MG63 (cell line): ENCODE measurements around the gene PRR33. TPM values are rescaled to one million over a fixed set of nuclear protein-coding genes. Genes with fewer than 3 reads are reported as not detected.
"Not testable (repeated sequence)": the region's sequence is repeated elsewhere in the genome, so short reads cannot be mapped to it uniquely, and the experiment has no call there.

Source experiments
- DNase-seq: peaks from one replicate; pipeline ENCODE4 v3.0.0-alpha.2; 2020
- H3K27me3 ChIP-seq: fragments of 250-450 bp; sonication (Bioruptor Pico); 2 replicates; pipeline ENCODE4 v1.5.1; 2020; ENCODE audit warnings: mild to moderate bottlenecking, moderate library complexity
- H3K36me3 ChIP-seq: fragments of 250-450 bp; sonication (Bioruptor Pico); 2 replicates; pipeline ENCODE4 v1.5.1; 2020; ENCODE audit warnings: mild to moderate bottlenecking, moderate library complexity
- H3K4me3 ChIP-seq: fragments of 250-450 bp; sonication (Bioruptor Pico); 2 replicates; pipeline ENCODE4 v1.5.1; 2020; ENCODE audit warnings: mild to moderate bottlenecking, moderate library complexity
- H3K9me3 ChIP-seq: fragments of 250-450 bp; sonication (Bioruptor Pico); 2 replicates; pipeline ENCODE4 v1.5.1; 2020; ENCODE audit warnings: mild to moderate bottlenecking, moderate library complexity
- total RNA-seq: library from RNA; depleted of rRNA; stranded (reverse); fragments of >200 nt; shearing (Covaris generic); gene quantifications from 2 replicates; pipeline ENCODE4 v1.2.3, GENCODE V29; 2014; ENCODE audit warnings: low replicate concordance

The PRR33 gene
- total RNA-seq, 1 experiment from 2014 or later, result not detected

DNA sequence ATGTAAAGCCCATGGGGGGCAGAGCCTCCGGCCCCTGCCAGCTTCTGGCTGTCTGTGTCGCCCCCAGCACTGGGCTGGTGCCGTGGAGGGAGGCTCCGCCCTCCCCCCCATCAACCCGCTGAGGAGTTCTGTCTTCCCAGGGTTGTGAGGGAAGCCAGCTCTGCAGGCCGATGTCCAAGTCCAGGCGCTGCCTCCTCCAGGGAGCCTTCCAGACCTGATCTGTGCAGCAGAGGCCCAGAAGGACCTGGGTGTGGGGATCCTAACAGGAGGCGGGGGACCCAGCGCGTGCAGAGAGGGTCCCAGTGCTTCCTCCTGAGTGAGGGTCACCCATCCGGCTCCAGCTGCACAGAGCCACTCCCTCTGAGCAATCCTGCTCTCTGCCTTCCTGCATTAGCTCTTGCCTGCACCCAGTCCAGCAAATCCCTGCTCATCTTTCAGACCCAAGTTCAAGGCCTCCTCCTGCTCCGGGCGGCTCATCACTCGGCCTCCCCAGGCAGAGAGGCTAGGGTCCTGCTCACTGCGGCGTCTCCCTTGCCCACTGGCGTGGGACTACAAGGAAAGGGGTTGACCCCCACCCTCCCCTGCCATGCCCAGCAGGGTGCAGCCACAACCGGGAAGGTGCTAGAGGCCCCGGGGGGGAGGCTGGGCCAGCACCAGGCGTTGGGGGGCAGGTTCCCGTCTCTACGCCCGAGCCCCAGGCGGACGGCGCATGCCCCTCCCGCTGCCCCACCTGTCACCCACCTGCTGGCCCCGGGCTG, 16.4 kb downstream of the PRR33 start:
- no peak for DNase-seq
- no peaks in the 10 kb centered on the region for H3K9me3 ChIP-seq
- no peak overlapping the region for H3K4me3 ChIP-seq
- H3K36me3 ChIP-seq, result peaks cover 8% of the 10 kb centered on the region
- no peaks in the 10 kb centered on the region for H3K27me3 ChIP-seq

DNA sequence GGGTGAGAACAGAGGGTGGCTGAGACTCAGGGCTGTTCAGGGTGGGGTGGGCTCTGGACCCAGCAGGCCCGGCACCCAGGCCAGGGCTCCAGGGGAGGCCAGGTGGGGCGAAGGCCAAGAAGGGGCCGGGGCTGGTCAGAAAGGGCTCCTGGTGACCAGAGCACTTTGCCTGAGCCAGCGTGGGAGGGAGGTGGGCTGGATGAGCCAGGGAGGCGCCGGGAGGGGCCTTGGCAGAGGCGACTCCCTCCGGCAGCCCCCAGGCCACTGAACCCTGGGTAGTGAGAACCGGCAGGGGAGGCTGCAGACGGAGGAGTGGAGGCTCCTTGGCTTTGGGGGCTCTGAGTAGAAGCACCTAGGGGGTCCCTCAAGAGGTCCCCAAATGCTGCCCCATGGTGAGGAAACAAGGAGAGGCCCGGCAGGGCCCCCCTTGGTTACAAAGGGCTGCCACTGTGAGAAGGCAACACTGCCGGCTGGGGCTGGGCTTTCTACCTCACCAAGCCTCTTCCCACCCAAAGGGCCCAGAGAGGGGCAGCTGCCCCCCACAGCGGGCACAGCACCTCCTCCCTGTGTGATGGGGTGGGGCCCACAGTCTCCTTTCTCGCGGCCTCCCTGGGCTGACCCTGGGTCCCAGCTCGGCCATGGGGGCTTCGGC, 17.1 kb downstream of the PRR33 start:
- DNase-seq, H3K36me3 ChIP-seq, H3K27me3 ChIP-seq, H3K4me3 ChIP-seq, H3K9me3 ChIP-seq: not testable (repeated sequence)

DNA sequence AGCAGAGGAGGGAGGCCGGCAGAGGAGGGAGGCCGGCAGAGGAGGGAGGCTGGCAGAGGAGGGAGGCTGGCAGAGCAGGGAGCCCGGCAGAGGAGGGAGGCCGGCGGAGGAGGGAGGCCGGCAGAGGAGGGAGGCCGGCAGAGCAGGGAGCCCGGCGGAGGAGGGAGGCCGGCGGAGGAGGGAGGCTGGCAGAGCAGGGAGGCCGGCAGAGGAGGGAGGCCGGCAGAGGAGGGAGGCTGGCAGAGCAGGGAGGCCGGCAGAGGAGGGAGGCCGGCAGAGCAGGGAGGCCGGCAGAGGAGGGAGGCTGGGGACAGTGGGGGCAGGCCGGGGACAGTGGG, 17.9 kb downstream of the PRR33 start:
- H3K36me3 ChIP-seq, DNase-seq, H3K27me3 ChIP-seq, H3K9me3 ChIP-seq: not testable (repeated sequence)
- peak overlapping the region; percentile 32 for H3K4me3 ChIP-seq

DNA sequence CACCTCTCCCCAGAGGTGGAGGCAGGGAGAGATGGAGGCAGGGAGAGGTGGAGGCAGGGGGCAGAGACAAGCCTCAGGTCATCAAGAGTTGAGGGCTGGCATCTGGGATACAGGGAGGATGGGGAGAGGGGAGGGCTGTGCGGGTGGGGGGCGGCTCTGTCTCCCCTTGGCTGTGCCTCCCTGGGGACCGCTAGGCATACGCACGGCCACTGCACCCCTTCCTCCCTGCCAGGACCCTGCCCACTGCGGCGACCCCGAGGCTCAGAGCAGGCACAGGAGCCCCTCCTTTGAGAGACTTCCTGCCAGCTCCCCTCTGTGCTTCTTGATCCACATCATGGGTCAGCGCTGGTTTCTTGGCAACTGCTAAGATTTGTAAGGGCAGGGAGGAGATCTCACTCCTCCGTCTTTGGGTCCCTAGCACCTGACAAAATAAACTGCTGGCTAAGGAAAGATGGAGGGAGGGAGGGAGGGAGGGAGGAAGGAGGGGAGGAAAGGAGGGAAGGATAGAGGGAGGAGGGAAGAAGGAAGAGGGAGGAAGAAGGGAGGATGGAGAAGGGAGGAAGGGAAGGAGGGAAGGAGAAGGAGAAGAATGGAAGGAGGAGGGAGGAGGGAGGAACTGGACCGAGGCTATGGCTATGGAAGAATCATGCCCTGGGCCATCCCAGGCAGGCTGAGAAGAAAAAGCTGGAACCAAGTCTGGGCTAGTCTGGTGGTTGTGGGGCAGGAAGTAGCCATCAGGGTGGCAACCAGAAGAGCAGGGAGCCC, 18.5 kb downstream of the PRR33 start:
- H3K4me3 ChIP-seq, result peak overlapping the region; percentile 32
- H3K9me3 ChIP-seq, result no peaks in the 10 kb centered on the region
- 0 out of 2 replicates have a peak, but pooled peaks cover 2% of the 10 kb centered on the region for H3K27me3 ChIP-seq
- H3K36me3 ChIP-seq, result peaks cover 8% of the 10 kb centered on the region; the same call in 1 of the 2 replicates
- peak; percentile 79 for DNase-seq

DNA sequence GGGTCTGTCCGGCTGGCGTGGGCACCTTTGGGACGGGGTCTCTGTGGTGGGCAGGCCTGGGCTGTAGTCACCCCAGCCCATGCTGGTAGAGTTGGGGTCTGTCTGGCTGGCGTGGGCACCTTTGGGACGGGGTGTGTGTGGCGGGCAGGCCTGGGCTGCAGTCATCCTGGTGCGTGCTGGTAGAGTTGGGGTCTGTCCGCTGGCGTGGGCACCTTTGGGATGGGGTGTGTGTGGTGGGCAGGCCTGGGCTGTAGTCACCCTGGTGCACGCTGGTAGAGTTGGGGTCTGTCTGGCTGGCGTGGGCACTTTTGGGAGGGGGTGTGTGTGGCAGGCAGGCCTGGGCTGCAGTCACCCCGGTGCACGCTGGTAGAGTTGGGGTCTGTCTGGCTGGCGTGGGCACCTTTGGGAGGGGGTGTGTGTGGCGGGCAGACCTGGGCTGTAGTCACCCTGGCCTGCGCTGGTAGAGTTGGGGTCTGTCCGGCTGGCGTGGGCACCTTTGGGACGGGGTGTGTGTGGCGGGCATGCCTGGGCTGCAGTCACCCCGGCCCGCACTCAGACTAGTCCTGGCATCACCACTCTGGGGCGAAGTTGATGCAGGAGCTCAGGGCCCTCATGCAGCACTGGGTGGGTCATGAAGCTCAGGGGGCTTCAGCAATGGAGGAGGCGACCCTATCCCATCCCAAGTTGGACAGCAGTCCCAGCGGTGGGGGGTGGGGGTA, 19.3 kb downstream of the PRR33 start:
- Histone ChIP-seq H3K9me3 (no peaks in the 10 kb centered on the region), H3K36me3 (0 out of 2 replicates have a peak, but pooled peaks cover 2% of the 10 kb centered on the region), H3K27me3 (0 out of 2 replicates have a peak, but pooled peaks cover 2% of the 10 kb centered on the region), H3K4me3 (peak overlapping the region; percentile 57)
- DNase-seq, result no peak

DNA sequence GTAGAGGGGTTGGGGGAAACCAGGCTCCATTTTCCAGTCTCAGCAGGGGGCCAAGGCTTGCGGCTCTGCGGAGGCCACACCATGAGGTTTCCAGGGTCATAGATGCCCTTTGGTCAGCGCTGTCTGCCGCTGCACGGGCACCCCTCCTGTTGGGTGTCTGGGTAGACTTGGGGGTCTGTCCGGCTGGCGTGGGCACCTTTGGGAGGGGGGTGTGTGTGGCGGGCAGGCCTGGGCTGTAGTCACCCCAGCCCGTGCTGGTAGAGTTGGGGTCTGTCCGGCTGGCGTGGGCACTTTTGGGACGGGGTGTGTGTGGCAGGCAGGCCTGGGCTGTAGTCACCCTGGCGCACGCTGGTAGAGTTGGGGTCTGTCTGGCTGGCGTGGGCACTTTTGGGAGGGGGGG, 20.2 kb downstream of the PRR33 start:
- H3K4me3 ChIP-seq, result peak overlapping the region; percentile 57
- no peak for DNase-seq
- H3K36me3 ChIP-seq, result 0 out of 2 replicates have a peak, but pooled peaks cover 2% of the 10 kb centered on the region
- no peaks in the 10 kb centered on the region for H3K9me3 ChIP-seq
- 0 out of 2 replicates have a peak, but pooled peaks cover 2% of the 10 kb centered on the region for H3K27me3 ChIP-seq

DNA sequence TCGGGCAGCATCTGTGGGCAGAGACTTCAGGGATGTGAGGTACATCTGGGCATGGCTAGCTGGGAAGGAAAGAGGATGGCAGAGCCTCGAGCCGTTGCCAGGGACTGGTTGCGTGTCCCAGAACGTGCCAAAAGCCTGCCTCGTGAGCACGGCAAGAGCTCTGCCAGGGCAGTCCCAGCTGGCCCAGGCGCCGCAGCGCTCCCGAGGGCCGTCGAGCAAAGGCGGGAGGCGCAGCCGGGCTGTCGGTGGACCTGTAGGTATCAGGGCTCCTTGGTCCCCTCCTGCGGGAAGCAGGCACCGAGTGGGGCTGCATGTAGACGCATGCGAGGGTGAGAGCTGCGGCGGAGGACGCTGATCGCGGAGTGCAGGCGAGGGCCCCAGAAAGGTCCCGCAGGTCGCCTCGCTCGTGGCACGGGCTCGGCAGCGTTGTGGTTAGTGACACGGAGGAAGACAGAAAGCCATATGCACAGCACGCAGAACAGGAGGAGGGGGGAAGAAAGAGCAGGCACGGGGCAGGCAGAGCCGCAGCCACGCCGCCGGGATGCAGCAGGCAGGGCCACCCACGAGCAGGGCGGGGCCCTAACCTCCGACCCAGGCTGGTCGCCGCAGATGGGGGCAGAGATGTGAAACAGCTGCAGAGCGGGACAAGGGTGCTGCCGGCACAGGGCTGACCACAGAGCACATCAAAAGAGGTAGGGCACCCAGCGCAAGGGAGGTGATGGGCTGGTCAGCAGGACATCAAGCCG, 20.8 kb downstream of the PRR33 start:
- Histone ChIP-seq H3K9me3 (no peaks in the 10 kb centered on the region), H3K27me3 (0 out of 2 replicates have a peak, but pooled peaks cover 2% of the 10 kb centered on the region), H3K36me3 (0 out of 2 replicates have a peak, but pooled peaks cover 2% of the 10 kb centered on the region), H3K4me3 (peak overlapping the region; percentile 57)
- DNase-seq, result peak; percentile 88

DNA sequence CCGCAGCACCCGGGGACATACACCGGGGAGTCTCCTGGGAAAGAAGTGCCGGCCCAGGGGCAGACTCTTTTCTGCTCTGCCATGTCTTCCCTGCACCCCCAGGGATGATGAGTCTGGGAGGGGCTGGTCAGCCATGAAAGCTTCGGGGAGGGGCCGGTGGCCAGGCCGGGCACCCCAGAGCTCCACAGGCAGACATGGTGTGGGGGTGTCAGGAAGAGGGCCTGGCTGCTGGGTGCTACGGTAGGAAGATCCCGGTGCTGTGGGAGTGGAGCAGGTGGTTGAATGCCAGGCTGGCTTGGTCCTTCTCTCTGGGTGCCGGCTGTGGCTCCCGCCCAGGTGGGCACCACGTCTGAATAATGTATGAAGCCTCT, 21.4 kb downstream of the PRR33 start:
- peak overlapping the region; percentile 57 for H3K4me3 ChIP-seq
- DNase-seq, result no peak
- 0 out of 2 replicates have a peak, but pooled peaks cover 2% of the 10 kb centered on the region for H3K36me3 ChIP-seq
- no peaks in the 10 kb centered on the region for H3K9me3 ChIP-seq
- H3K27me3 ChIP-seq, result 0 out of 2 replicates have a peak, but pooled peaks cover 2% of the 10 kb centered on the region

DNA sequence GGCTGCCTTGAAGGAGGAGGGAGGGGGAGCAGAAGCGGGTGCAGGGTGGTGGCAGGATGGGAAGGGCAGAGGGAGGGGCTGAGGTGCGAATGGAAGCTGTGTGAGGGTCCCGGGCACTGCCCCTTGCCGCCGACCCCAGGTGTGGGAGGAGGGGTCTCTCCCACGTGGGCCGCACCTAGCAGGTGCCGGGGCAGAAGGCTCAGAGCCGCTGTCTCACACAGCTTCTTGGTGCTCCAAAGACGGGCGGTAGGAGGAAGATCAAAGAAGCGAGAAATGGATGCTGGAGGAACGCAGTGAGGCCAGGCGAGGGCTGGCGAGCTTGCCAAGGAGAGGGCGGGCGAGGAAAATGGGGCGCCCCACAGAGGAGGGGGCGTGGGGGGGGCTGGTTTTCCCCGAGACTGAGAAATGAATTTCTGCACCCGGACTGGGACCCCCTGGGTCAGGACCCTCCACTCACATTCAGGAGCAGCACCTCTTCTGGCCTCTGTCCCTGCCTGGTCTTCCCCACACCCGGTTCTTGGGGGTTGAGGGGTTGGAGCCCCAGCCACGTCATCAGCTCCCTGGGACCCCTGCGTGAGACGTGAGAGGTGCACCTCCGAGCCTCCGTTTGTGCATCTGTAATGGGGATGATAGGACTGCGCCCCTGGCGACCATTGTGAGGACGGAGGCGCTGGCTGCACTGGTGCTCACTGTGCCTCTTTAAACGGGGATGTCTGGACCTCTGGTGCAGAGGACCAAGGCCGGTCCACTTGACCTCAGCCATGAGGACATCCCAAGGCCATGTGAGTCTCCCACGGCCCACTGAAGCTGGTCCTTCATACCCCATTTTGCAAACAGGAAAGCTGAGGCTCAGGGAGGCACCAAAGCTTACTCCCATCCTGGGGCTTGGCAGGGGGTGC, 22.0 kb downstream of the PRR33 start:
- DNase-seq, result peak; percentile 44
- no peaks in the 10 kb centered on the region for H3K9me3 ChIP-seq
- H3K4me3 ChIP-seq, result peak overlapping the region; percentile 57
- 0 out of 2 replicates have a peak, but pooled peaks cover 2% of the 10 kb centered on the region for H3K36me3 ChIP-seq
- 0 out of 2 replicates have a peak, but pooled peaks cover 2% of the 10 kb centered on the region for H3K27me3 ChIP-seq

DNA sequence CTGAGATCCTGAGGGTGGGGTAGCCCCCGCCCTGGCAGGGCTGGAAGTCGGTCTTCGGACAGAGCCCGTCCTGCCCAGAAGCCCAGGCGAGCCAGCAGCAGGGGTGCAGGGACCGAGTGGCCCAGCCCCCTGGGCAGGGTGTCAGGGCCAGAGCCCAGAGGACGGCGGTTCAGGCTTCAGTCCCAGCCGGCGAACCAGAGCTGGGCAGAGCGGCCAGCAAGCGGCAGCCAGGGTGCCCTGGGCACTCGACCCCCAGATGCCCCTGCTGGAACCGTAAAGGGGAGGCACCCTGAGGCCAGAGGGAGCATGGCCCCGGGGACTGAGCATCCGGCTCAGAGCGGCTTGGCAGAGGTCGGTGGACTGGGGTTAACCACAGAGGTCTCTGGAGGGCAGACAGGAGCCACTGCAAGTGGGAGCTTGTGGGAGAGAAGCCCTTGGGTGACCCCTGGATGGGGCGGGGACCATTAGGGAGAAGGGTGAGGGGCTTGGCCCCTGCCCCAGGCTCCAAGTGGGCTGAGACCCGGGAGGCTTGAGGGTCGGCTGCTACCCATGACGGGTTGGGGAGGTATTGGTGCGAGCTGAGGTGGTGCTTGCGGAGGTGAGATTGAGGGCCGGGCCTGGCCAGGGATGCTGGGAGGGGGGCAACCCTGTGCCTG, 22.9 kb downstream of the PRR33 start:
- Histone ChIP-seq H3K36me3 (0 out of 2 replicates have a peak, but pooled peaks cover 2% of the 10 kb centered on the region), H3K9me3 (no peaks in the 10 kb centered on the region), H3K4me3 (peak overlapping the region; percentile 57), H3K27me3 (0 out of 2 replicates have a peak, but pooled peaks cover 2% of the 10 kb centered on the region)
- peak; percentile 88 for DNase-seq

DNA sequence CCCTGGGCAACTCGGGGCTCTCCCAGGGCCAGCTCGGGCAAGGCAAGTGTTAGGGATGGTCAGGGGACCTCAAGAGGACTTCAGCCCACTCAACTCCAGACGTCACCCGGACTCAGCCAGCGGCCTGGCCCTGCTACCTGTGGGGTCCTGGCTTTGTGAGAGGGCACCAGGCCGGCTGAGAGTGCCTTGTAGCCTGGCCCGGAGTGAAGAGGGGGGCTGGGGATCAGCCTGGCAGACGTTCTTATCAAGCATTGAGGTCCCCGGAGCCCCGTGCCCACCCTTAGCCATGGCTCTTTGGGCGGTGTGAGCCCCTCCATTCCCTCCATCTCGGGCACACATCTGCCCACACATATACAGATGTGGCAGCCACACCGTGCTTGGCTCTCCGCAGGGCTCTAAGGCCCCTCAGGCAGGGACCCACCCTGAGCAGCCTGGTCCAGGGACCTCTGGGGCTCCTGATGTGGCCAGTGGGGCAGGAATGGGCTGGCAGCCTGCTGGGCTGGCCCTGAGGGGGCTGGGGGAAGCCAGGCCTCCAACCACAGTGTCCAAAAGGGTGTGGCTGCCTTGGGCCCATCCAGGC, 23.5 kb downstream of the PRR33 start:
- Histone ChIP-seq H3K9me3 (no peaks in the 10 kb centered on the region), H3K4me3 (peak overlapping the region; percentile 57), H3K36me3 (0 out of 2 replicates have a peak, but pooled peaks cover 2% of the 10 kb centered on the region), H3K27me3 (0 out of 2 replicates have a peak, but pooled peaks cover 2% of the 10 kb centered on the region)
- DNase-seq, result no peak

DNA sequence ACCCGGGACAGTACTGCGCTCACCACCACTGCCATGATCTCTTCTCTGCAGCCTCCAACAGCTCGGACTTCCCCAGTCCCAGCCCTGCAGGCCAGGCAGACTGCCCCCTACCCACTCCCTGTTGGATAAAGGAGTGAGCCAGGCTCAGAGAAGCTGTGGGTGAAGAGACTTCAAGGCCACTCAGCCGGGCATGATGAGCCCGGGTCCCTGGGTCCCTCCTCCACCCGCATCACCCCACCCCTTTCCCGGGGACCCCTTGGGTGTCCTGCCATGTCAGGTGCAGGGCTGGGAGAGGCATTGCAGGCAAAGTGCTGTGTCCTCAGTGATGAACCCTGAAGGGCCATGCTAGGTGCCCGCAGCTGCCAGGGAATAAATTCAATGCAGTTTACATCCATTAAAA, 24.3 kb downstream of the PRR33 start:
- Histone ChIP-seq H3K36me3 (0 out of 2 replicates have a peak, but pooled peaks cover 2% of the 10 kb centered on the region), H3K9me3 (no peaks in the 10 kb centered on the region), H3K4me3 (no peak overlapping the region), H3K27me3 (0 out of 2 replicates have a peak, but pooled peaks cover 2% of the 10 kb centered on the region)
- DNase-seq, result no peak

DNA sequence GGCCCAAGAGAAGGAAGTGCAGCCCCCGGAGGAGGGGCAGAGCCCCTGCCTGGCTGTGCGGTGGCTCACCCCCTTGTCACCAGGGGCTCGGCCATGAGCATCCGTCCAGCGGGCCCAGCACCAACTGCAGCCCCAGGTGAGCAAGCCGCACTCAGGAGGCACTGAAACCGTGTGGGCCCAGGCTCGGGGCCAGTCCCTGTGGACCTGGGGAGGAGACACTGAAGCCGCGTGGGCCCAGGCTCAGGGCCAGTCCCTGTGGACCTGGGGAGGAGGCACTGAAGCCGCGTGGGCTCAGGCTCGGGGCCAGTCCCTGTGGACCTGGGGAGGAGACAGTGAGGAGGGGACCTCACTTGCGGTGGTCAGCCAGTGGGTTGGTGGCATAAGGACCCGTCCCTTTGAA, 24.9 kb downstream of the PRR33 start:
- DNase-seq, result no peak
- 0 out of 2 replicates have a peak, but pooled peaks cover 2% of the 10 kb centered on the region for H3K36me3 ChIP-seq
- H3K9me3 ChIP-seq, result no peaks in the 10 kb centered on the region
- H3K27me3 ChIP-seq, result 0 out of 2 replicates have a peak, but pooled peaks cover 2% of the 10 kb centered on the region
- no peak overlapping the region for H3K4me3 ChIP-seq

DNA sequence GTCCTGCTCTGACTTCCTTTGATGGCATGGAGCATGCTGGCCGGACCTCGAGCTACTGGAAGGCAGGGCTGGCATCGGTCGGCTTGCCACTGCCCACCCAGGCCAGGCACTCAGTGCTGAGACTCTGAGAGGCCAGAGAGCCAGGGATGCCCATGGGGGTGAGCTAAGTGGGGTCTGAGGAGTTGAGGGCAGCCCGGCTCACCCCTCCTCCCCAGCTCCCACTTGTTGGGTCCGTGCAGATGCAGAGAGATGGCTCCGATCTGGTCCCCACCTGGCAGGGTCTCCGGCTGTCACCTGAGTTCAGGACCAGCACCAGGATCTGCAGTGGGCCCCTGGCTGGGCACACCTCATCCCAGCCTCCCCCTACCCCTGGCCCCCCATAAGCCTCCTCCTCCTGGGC, 25.5 kb downstream of the PRR33 start:
- H3K9me3 ChIP-seq, result no peaks in the 10 kb centered on the region
- DNase-seq, result no peak
- H3K27me3 ChIP-seq, result 0 out of 2 replicates have a peak, but pooled peaks cover 2% of the 10 kb centered on the region

More for the DNA sequence above, 25.5 kb downstream of the PRR33 start:
- Histone ChIP-seq H3K36me3 (0 out of 2 replicates have a peak, but pooled peaks cover under 1% of the 10 kb centered on the region), H3K4me3 (no peak overlapping the region)
